Activated CD4-positive, CD25-positive, alpha-beta regulatory T cell (primary cell): ENCODE results near the gene CHD3.
"Not testable (repeated sequence)": the region's sequence is repeated elsewhere in the genome, so short reads cannot be mapped to it uniquely, and the experiment has no call there.

Experiments used
- DNase-seq, 4 experiments: peaks; one replicate each; lab custom pipeline; 2025; lab: John Stamatoyannopoulos, UW

Gene CHD3

DNA sequence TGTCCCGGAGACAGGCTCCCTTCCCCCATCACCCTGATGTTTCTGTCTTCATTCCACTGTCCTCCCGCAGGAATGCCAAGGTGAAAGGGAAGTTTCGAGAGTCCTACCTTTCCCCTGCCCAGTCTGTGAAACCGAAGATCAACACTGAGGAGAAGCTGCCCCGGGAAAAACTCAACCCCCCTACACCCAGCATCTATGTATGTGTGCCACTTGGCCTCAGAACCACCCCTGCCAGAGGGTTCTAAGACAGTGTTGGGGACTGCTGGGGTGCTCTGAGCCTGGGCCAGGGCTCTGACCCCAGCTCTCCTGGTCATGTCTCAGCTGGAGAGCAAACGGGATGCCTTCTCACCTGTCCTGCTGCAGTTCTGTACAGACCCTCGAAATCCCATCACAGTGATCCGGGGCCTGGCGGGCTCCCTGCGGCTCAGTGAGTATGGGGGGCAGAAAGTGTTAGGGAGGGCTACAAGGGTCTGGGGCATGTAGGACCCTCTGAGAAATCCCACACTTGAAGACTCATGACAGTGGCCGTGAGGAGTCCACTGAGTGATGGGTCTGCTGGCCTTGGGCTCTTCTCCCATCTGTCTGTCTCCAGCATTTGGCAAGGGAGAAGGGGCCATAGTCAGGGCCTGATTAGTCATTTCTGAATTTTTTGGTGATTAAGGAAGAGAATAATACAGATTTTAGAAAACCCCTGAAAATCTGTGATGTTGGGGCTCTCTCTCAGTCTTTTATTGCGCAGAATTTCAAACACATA lies 38.7 kb upstream of the CHD3 start:
- DNase-seq = no peak

DNA sequence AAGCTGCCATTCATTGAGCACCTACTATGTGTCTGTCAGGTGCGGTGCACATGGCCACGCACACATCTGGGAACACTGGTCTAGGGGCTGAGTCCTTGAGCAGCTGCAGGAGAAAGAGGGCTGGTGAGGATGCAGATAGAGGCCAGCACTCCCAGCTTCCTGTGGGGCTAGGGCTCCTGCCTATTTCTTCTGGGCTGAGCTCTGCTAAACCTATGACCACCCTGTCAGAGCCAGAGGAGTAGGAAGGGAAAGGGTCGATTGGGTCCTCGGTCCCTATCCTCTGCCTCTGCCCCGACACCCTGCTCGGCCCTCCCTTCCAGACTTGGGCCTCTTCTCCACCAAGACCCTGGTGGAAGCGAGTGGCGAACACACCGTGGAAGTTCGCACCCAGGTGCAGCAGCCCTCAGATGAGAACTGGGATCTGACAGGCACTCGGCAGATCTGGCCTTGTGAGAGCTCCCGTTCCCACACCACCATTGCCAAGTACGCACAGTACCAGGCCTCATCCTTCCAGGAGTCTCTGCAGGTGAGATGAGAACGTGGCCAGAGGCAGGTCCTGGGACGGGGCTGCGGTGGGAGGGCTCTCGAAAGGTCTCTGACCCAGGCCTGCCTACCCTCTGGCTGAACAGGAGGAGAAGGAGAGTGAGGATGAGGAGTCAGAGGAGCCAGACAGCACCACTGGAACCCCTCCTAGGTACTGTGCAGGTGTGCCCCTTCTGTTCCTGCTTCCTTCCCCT lies 37.7 kb upstream of the CHD3 start:
- DNase-seq = no peak

DNA sequence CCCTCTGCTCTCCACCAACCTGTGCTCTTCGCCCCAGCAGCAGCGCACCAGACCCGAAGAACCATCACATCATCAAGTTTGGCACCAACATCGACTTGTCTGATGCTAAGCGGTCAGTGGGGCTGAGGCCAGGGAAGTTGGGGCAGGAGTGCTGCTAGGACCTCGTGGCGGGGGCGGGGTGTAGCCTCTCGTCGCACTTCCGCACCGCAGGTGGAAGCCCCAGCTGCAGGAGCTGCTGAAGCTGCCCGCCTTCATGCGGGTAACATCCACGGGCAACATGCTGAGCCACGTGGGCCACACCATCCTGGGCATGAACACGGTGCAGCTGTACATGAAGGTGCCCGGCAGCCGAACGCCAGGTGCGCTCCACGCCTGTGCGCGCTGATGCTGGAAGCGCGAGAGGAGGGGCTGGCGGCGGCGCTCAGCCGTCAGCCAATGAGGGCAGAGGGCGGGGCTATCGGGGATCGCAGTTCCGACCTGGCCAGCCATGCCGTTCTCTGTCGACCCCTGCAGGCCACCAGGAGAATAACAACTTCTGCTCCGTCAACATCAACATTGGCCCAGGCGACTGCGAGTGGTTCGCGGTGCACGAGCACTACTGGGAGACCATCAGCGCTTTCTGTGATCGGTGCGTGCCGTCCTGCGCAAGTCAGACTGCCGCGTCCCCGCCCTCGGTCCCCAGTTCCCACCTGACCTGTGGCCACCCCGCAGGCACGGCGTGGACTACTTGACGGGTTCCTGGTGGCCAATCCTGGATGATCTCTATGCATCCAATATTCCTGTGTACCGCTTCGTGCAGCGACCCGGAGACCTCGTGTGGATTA lies 36.9 kb upstream of the CHD3 start:
- peak; percentile 79 to 91 (median 86) for DNase-seq

DNA sequence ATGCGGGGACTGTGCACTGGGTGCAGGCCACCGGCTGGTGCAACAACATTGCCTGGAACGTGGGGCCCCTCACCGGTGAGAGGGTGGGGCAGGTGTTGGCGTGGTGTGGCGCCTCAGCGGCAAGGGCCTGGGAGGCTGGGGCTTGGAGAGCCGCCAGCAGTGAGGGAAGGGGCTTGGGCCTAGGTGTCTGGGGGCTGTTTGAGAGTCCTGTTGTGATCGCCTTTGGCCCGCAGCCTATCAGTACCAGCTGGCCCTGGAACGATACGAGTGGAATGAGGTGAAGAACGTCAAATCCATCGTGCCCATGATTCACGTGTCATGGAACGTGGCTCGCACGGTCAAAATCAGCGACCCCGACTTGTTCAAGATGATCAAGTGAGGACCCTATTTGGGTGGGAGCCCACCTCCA lies 36.3 kb upstream of the CHD3 start:
- DNase-seq = no peak

- no peak for DNase-seq
Observed at GRCh38 chr17:7852919-7853690, 35.5 kb upstream of the CHD3 start.

GRCh38 chr17:7853691-7854038 lies 34.9 kb upstream of the CHD3 start:
- DNase-seq = no peak

GRCh38 chr17:7854078-7854777 lies 34.4 kb upstream of the CHD3 start:
- no peak for DNase-seq

DNA sequence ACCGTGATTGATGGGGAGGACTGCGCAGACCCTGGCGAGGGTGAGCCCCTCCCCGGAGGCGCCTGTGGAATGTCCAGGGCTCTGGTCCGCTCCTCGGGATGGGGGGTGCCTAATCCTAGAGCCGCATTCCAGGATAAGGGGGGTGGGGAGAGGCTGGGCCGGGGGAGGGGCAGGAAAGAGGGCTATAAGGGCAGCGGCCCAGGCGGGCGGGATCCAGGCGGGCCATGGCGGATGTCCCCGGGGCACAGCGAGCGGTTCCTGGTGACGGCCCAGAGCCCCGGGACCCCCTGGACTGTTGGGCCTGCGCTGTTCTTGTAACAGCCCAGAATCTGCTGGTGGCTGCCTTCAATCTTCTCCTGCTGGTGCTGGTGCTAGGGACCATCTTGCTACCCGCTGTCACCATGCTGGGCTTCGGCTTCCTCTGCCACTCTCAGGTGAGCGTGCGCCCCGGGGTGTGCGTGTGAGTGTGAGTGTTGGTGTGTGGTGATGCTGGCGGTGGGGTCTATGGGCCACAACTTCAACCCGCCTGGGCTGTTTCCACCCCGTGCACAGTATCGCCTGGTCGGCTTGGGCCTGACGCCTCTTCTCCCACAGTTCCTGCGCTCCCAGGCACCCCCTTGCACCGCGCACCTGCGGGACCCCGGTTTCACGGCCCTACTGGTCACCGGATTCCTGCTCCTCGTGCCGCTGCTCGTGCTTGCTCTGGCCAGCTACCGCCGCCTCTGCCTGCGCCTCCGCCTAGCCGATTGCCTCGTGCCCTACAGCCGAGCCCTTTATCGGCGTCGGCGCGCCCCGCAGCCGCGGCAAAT lies 33.5 kb upstream of the CHD3 start, which contains the start of gene TMEM88:
Gene TMEM88, plus strand, starts transcription at position 216 of the 809 bp plus-strand sequence. Its CDS starts 9 bp downstream, at position 225.
- DNase-seq = no peak

DNA sequence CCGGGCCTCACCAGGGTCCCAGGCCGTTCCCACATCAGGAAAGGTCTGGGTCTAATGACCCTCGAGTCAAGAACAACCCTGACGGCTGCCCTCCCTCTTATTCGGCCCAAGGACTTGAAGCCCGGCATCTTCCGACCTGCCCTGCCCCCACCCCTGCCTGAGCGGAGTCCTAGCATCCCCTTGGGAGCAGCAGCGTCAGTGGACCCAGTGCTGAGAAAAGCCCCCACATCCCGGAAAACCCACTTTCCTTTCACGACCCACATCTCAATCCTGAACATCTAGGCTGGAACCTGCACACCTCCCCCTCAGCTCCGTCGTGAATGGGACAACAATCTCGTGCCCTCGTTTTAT lies 33.0 kb upstream of the CHD3 start:
- no peak for DNase-seq

GRCh38 chr17:7856011-7856810 lies 32.4 kb upstream of the CHD3 start:
- DNase-seq = no peak

- DNase-seq = peak; percentile 77 to 88 (median 84)
Observed at GRCh38 chr17:7856811-7857712, 31.5 kb upstream of the CHD3 start, which contains the start of gene NAA38. NAA38 (minus strand) TSS chr17:7857559; CDS start chr17:7857463, 96 bp downstream.

GRCh38 chr17:7857713-7858521 lies 30.7 kb upstream of the CHD3 start, which contains the start of gene CYB5D1:
CYB5D1 (plus strand) TSS chr17:7858003; CDS start chr17:7858135, 132 bp downstream.
- DNase-seq = peak; percentile 67 to 76 (median 74)

DNA sequence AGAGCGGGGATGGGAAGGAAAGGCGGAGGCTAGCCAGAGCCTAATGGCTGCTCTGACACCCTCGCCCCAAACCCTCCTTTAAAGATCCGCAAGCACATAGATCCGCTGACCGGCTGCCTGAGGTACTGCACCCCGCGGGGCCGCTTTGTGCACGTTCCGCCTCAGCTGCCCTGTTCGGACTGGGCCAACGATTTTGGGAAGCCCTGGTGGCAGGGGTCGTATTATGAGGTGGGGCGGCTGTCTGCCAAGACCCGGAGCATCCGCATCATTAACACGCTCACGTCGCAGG lies 30.1 kb upstream of the CHD3 start:
- no peak for DNase-seq

GRCh38 chr17:7859028-7859427 lies 29.6 kb upstream of the CHD3 start:
- DNase-seq = no peak

- DNase-seq = peak in 1 of 4 experiments; percentile 49
Observed at GRCh38 chr17:7862692-7863437, 25.7 kb upstream of the CHD3 start.

GRCh38 chr17:7864384-7864783 lies 24.2 kb upstream of the CHD3 start:
- not testable (repeated sequence) for DNase-seq
